ENCODE data around the gene AADAC. TPM values are rescaled to one million over a fixed set of nuclear protein-coding genes. Genes with fewer than 3 reads are reported as not detected.

Gene AADAC
- polyA plus RNA-seq, 1 donor (not counting 4 experiments of a cell fraction or from before 2014, with no cell fraction given) = 0.28 TPM

- Histone ChIP-seq H3K27me3 (ENCODE audit: control insufficient read depth, extremely low read depth, insufficient read depth, low read length) (no peaks in the 10 kb centered on the region), H3K27ac (ENCODE audit: control insufficient read depth, insufficient read depth, low read length) (no peak overlapping the region), H3K36me3 (ENCODE audit: control insufficient read depth in 2 of 2, extremely low read depth in 1 of 2, insufficient read depth in 2 of 2, low read length in 2 of 2) (no peaks in the 10 kb centered on the region), H3K9ac (ENCODE audit: control insufficient read depth, extremely low read depth, insufficient read depth, low read length) (no peak overlapping the region), H3K4me3 (ENCODE audit: control insufficient read depth in 2 of 3, extremely low read depth in 1 of 3, insufficient read depth in 2 of 3, low read depth in 1 of 3, low read length in 3 of 3) (no peak overlapping the region), H4K20me1 (ENCODE audit: control insufficient read depth, extremely low read depth, insufficient read depth, low read length) (no peaks in the 10 kb centered on the region), H3K9me3 (ENCODE audit: control insufficient read depth, low read depth, low read length) (no peaks in the 10 kb centered on the region), H3K4me2 (ENCODE audit: control insufficient read depth, extremely low read depth, insufficient read depth, low read depth, low read length) (no peak overlapping the region), H2AFZ (ENCODE audit: control insufficient read depth, low read length) (no peak overlapping the region), H3K4me1 (ENCODE audit: control insufficient read depth, extremely low read depth, insufficient read depth, low read length) (peaks cover 12% of the 10 kb centered on the region), H3K9me1 (ENCODE audit: control insufficient read depth, extremely low read depth, insufficient read depth, low read length) (no peaks in the 10 kb centered on the region), H3K79me2 (ENCODE audit: control insufficient read depth, insufficient read depth, low read length) (no peaks in the 10 kb centered on the region)
- dilution Hi-C loops (cut with MboI; ENCODE audit: extremely low pct_ligation_motif_present, low sequenced_read_pairs) = no loop called here
- FAIRE-seq (no peak), DNase-seq (ENCODE audit: low read depth, low spot score) (no peak)
- TF ChIP-seq EZH2 (IDR thresholded peaks at IDR 0.05; ENCODE audit: low read length) (no peak), CTCF (optimal IDR thresholded peaks at IDR 0.05 in 1 of 3, IDR thresholded peaks at IDR 0.05 in 1 of 3, conservative IDR thresholded peaks at IDR 0.05 in 1 of 3; ENCODE audit: extremely low read depth in 1 of 3, insufficient read depth in 2 of 3, low read length in 3 of 3) (no peak)
Measured at GRCh38 chr3:151869181-151869580, 55.3 kb downstream of the AADAC start.

- Histone ChIP-seq H3K9me1 (ENCODE audit: control insufficient read depth, extremely low read depth, insufficient read depth, low read length) (no peaks in the 10 kb centered on the region), H3K4me1 (ENCODE audit: control insufficient read depth, extremely low read depth, insufficient read depth, low read length) (no peaks in the 10 kb centered on the region), H2AFZ (ENCODE audit: control insufficient read depth, low read length) (peak overlapping the region; percentile 4), H4K20me1 (ENCODE audit: control insufficient read depth, extremely low read depth, insufficient read depth, low read length) (no peaks in the 10 kb centered on the region), H3K27ac (ENCODE audit: control insufficient read depth, insufficient read depth, low read length) (no peak overlapping the region), H3K27me3 (ENCODE audit: control insufficient read depth, extremely low read depth, insufficient read depth, low read length) (no peaks in the 10 kb centered on the region), H3K4me3 (ENCODE audit: control insufficient read depth in 2 of 3, extremely low read depth in 1 of 3, insufficient read depth in 2 of 3, low read depth in 1 of 3, low read length in 3 of 3) (no peak overlapping the region), H3K9ac (ENCODE audit: control insufficient read depth, extremely low read depth, insufficient read depth, low read length) (no peak overlapping the region), H3K36me3 (ENCODE audit: control insufficient read depth in 2 of 2, extremely low read depth in 1 of 2, insufficient read depth in 2 of 2, low read length in 2 of 2) (no peaks in the 10 kb centered on the region), H3K9me3 (ENCODE audit: control insufficient read depth, low read depth, low read length) (no peaks in the 10 kb centered on the region), H3K79me2 (ENCODE audit: control insufficient read depth, insufficient read depth, low read length) (no peaks in the 10 kb centered on the region), H3K4me2 (ENCODE audit: control insufficient read depth, extremely low read depth, insufficient read depth, low read depth, low read length) (no peak overlapping the region)
- DNase-seq (ENCODE audit: low read depth, low spot score) (no peak), FAIRE-seq (no peak)
- dilution Hi-C loops (cut with MboI; ENCODE audit: extremely low pct_ligation_motif_present, low sequenced_read_pairs) = no loop called here
- TF ChIP-seq EZH2 (IDR thresholded peaks at IDR 0.05; ENCODE audit: low read length) (no peak), CTCF (optimal IDR thresholded peaks at IDR 0.05 in 1 of 3, IDR thresholded peaks at IDR 0.05 in 1 of 3, conservative IDR thresholded peaks at IDR 0.05 in 1 of 3; ENCODE audit: extremely low read depth in 1 of 3, insufficient read depth in 2 of 3, low read length in 3 of 3) (no peak)
Measured at GRCh38 chr3:151871639-151872468, 57.9 kb downstream of the AADAC start.

All from keratinocyte (primary cell).